Pons (tissue), 1 donor: Measurements from ENCODE around the gene PRKCA.

Experiments
- DNase-seq: peaks from one replicate; pipeline ENCODE4 v3.0.0-alpha.2; 2016; ENCODE audit warnings: low spot score

PRKCA gene

GRCh38 chr17:66654764-66655163 lies 352.4 kb downstream of the PRKCA start:
- no peak for DNase-seq

- DNase-seq: no peak
Measured at GRCh38 chr17:66655461-66655860, 353.0 kb downstream of the PRKCA start.

GRCh38 chr17:66655861-66656260 lies 353.4 kb downstream of the PRKCA start:
- DNase-seq: no peak

GRCh38 chr17:66661411-66662256 lies 359.2 kb downstream of the PRKCA start:
- DNase-seq: no peak

- DNase-seq: no peak
Measured at GRCh38 chr17:66662496-66662895, 360.1 kb downstream of the PRKCA start.

- no peak for DNase-seq
Measured at GRCh38 chr17:66663041-66663606, 360.7 kb downstream of the PRKCA start.

GRCh38 chr17:66664336-66664735 lies 361.9 kb downstream of the PRKCA start:
- no peak for DNase-seq

GRCh38 chr17:66665194-66665593 lies 362.8 kb downstream of the PRKCA start:
- no peak for DNase-seq

GRCh38 chr17:66667090-66667489 lies 364.7 kb downstream of the PRKCA start:
- DNase-seq: no peak

GRCh38 chr17:66667491-66668030 lies 365.1 kb downstream of the PRKCA start:
- DNase-seq: no peak

GRCh38 chr17:66670206-66670605 lies 367.8 kb downstream of the PRKCA start:
- no peak for DNase-seq

- DNase-seq: no peak
Measured at GRCh38 chr17:66671156-66671555, 368.7 kb downstream of the PRKCA start.

- DNase-seq: peak; percentile 85
Measured at GRCh38 chr17:66673668-66674276, 371.4 kb downstream of the PRKCA start.

- no peak for DNase-seq
Measured at GRCh38 chr17:66675273-66675990, 373.0 kb downstream of the PRKCA start.

GRCh38 chr17:66675991-66676371 lies 373.6 kb downstream of the PRKCA start:
- no peak for DNase-seq

- DNase-seq: no peak
Measured at GRCh38 chr17:66676421-66676820, 374.0 kb downstream of the PRKCA start.

- no peak for DNase-seq
Measured at GRCh38 chr17:66677201-66677981, 375.0 kb downstream of the PRKCA start.

- DNase-seq: no peak
Measured at GRCh38 chr17:66678061-66678460, 375.6 kb downstream of the PRKCA start.

GRCh38 chr17:66678827-66679226 lies 376.4 kb downstream of the PRKCA start:
- DNase-seq: no peak

- DNase-seq: no peak
Measured at GRCh38 chr17:66679631-66680517, 377.5 kb downstream of the PRKCA start.
